OCI-LY1 (cell line): ENCODE measurements around the gene HIRIP3.

Source experiments
- H2AFZ ChIP-seq: fragments of 200-600 bp; sonication (generic), shearing (Covaris generic); 2 replicates; pipeline ENCODE4 v1.6.0; 2014; ENCODE audit warnings: antibody characterized with exemption, mild to moderate bottlenecking, low read length
- H3F3A ChIP-seq: fragments of 200-600 bp; sonication (generic), shearing (Covaris generic); 2 replicates; pipeline ENCODE4 v1.6.0; 2014; ENCODE audit warnings: mild to moderate bottlenecking, antibody characterized with exemption, low read length, moderate library complexity; ENCODE audit not compliant: insufficient read depth
- H3K27ac ChIP-seq: fragments of 200-600 bp; sonication (generic); 2 replicates; pipeline ENCODE4 v1.5.1; 2014; ENCODE audit warnings: low read length, mixed run types, mild to moderate bottlenecking, low read depth; ENCODE audit not compliant: poor library complexity, severe bottlenecking
- H3K27me3 ChIP-seq: fragments of 200-600 bp; sonication (generic); 2 replicates; pipeline ENCODE4 v1.6.0; 2014; ENCODE audit warnings: antibody characterized with exemption, mild to moderate bottlenecking, low read length, moderate library complexity; ENCODE audit not compliant: insufficient read depth
- H3K36me3 ChIP-seq: fragments of 200-600 bp; sonication (generic); 2 replicates; pipeline ENCODE4 v1.6.1; 2014; ENCODE audit warnings: mild to moderate bottlenecking, antibody characterized with exemption, low read length, moderate library complexity, mixed read lengths; ENCODE audit not compliant: insufficient read depth
- H3K4me1 ChIP-seq: fragments of 200-600 bp; sonication (generic); 2 replicates; pipeline ENCODE4 v1.5.1; 2014; ENCODE audit warnings: mild to moderate bottlenecking, low read length, moderate library complexity; ENCODE audit not compliant: insufficient read depth, severe bottlenecking
- H3K4me2 ChIP-seq: fragments of 200-600 bp; sonication (generic), shearing (Covaris generic); 2 replicates; pipeline ENCODE4 v1.6.1; 2014; ENCODE audit warnings: low read length
- H3K4me3 ChIP-seq: fragments of 200-600 bp; sonication (generic); 2 replicates; pipeline ENCODE4 v1.5.1; 2014; ENCODE audit warnings: low read length, low read depth, mild to moderate bottlenecking, mixed read lengths; ENCODE audit not compliant: poor library complexity, severe bottlenecking
- H3K79me2 ChIP-seq: fragments of 200-600 bp; shearing (Covaris generic); 2 replicates; pipeline ENCODE4 v1.6.1; 2016; ENCODE audit warnings: mixed run types, low read length, mixed read lengths; ENCODE audit not compliant: insufficient read depth
- H3K9ac ChIP-seq: fragments of 200-600 bp; sonication (generic), shearing (Covaris generic); 2 replicates; pipeline ENCODE4 v1.6.1; 2014; ENCODE audit warnings: mild to moderate bottlenecking, low read length, mixed read lengths
- H3K9me2 ChIP-seq: fragments of 200-600 bp; sonication (generic), shearing (Covaris generic); 2 replicates; pipeline ENCODE4 v1.6.1; 2014; ENCODE audit warnings: low read depth, mild to moderate bottlenecking, low read length, mixed read lengths
- H3K9me3 ChIP-seq: fragments of 200-600 bp; shearing (Covaris generic); 2 replicates; pipeline ENCODE4 v1.6.1; 2014; ENCODE audit warnings: low read length, mixed read lengths
- H4K20me1 ChIP-seq: fragments of 200-600 bp; sonication (generic), shearing (Covaris generic); 2 replicates; pipeline ENCODE4 v1.6.0; 2016; ENCODE audit warnings: mild to moderate bottlenecking, low read length; ENCODE audit not compliant: insufficient read depth
- EZH2 ChIP-seq: fragments of 200-600 bp; sonication (generic), shearing (Covaris generic); IDR thresholded peaks from 2 replicates; pipeline ENCODE4 v1.8.0; 2017; ENCODE audit warnings: borderline replicate concordance, mixed run types, mild to moderate bottlenecking, antibody characterized with exemption, low read length, moderate library complexity, mixed read lengths
- TF ChIP-seq, protein P1 (sequence below): fragments of 200-600 bp; sonication (generic), shearing (Covaris generic); IDR thresholded peaks from 2 replicates; pipeline ENCODE4 v1.5.1; 2017; ENCODE audit warnings: mild to moderate bottlenecking, antibody characterized with exemption, low read length, moderate library complexity, mixed read lengths

The HIRIP3 gene

DNA sequence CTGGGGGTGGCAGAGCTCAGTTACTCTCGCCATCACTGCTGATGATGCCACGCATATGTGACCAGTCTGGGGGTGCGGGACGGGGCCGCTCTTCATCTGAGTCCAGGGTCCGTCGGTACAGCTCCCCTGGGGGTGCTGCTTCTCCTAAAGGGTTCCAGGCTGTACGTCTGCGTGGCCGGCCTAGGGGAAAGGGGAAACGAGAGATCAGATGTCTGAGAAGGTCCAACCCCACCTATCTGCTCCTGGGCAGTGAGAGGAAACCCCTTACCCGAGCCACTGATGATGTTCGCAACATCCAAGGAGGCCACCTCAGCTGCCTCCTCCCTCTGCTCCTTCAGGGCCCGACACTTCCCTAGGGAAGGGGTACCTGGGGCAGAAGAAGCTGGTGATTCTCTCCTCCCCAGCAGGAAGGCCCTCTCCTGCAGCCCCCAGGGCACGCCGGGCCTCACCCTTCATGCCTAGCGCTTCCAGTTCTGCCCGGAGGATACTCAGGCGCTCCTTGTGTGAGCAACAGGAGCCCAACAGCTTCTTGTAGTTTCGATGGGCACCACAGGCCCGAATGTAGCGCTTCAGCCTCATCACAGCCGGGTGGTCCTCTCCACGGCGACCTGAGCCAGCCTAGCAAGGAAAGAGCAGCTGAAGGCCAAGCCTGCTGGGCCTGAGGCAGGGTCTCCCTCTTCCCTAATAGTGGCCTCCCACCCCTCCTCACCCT, 2.1 kb downstream of the HIRIP3 start:
- peaks cover 27% of the 10 kb centered on the region for H3K4me1 ChIP-seq
- no peaks in the 10 kb centered on the region for H4K20me1 ChIP-seq

DNA sequence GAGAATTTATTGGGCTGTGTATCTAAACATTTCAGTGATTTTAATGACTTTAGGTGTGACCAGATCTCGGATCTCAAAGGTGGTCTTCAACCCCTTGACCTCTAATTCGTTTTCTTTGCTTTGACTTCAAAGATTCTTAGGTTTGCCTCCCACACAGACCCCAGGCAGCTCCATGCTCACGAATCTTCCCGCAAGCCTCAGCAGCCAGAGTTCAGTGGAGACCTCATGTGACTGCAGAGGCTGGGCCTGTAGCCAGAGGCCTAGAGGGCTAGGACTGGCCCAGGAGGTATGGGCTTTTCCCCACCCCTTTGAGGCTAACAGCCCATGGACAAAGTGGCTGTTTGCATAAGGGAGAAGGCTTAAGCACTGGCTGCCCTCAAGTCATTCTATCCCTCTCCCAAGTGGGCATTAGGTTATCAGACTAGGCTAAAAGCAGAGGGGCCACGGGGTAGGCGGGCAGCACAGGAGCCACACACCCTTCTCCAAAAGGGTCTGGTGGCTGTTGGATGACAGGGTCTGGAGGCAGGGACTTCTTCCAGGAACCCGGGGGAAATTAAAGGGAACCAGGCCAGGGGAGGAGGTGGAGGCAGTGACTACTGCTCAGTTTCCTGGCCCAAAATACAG, 3.0 kb downstream of the HIRIP3 start:
- Histone ChIP-seq H4K20me1 (no peaks in the 10 kb centered on the region), H3K27ac (no peak overlapping the region), H3F3A (no peaks in the 10 kb centered on the region), H3K79me2 (no peaks in the 10 kb centered on the region), H3K4me2 (no peak overlapping the region), H2AFZ (no peak overlapping the region), H3K9ac (no peak overlapping the region), H3K9me3 (no peaks in the 10 kb centered on the region), H3K9me2 (no peaks in the 10 kb centered on the region), H3K27me3 (no peaks in the 10 kb centered on the region), H3K36me3 (peaks cover 64% of the 10 kb centered on the region), H3K4me3 (no peak overlapping the region), H3K4me1 (peaks cover 27% of the 10 kb centered on the region)
- TF ChIP-seq, protein P1, sequence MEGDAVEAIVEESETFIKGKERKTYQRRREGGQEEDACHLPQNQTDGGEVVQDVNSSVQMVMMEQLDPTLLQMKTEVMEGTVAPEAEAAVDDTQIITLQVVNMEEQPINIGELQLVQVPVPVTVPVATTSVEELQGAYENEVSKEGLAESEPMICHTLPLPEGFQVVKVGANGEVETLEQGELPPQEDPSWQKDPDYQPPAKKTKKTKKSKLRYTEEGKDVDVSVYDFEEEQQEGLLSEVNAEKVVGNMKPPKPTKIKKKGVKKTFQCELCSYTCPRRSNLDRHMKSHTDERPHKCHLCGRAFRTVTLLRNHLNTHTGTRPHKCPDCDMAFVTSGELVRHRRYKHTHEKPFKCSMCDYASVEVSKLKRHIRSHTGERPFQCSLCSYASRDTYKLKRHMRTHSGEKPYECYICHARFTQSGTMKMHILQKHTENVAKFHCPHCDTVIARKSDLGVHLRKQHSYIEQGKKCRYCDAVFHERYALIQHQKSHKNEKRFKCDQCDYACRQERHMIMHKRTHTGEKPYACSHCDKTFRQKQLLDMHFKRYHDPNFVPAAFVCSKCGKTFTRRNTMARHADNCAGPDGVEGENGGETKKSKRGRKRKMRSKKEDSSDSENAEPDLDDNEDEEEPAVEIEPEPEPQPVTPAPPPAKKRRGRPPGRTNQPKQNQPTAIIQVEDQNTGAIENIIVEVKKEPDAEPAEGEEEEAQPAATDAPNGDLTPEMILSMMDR: no peak
- TF ChIP-seq EZH2: no peak

More for the DNA sequence above, 2.1 kb downstream of the HIRIP3 start:
- H3F3A ChIP-seq: no peaks in the 10 kb centered on the region
- H3K9me3 ChIP-seq: no peaks in the 10 kb centered on the region
- peak overlapping the region; percentile 89 for H3K27ac ChIP-seq
- no peaks in the 10 kb centered on the region for H3K27me3 ChIP-seq
- TF ChIP-seq, protein P1: no peak
- TF ChIP-seq EZH2: no peak
- no peak overlapping the region for H3K4me3 ChIP-seq
- no peaks in the 10 kb centered on the region for H3K79me2 ChIP-seq
- no peak overlapping the region for H2AFZ ChIP-seq
- no peak overlapping the region for H3K9ac ChIP-seq
- H3K9me2 ChIP-seq: no peaks in the 10 kb centered on the region
- H3K36me3 ChIP-seq: peaks cover 62% of the 10 kb centered on the region
- H3K4me2 ChIP-seq: no peak overlapping the region

DNA sequence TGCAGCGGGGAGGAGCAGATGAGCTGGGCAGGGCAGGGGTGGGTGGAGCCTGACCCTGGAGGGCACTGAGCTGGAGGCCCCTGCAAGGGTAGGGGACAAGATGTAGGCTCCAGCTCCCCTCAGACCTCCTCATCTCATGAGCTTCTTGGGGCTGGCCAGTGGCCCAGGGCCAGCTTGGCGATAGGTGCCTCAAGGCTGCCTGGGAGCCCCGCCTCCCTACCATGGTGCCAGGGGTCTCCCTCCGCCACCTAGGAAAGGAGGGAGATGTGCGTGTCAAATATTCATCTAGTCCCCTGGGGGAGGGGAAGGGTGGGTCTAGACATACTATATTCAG, 3.9 kb downstream of the HIRIP3 start:
- H4K20me1 ChIP-seq: no peaks in the 10 kb centered on the region
- H3K27ac ChIP-seq: no peak overlapping the region
- H3K9me3 ChIP-seq: no peaks in the 10 kb centered on the region
- no peak overlapping the region for H3K4me2 ChIP-seq
- peaks cover 68% of the 10 kb centered on the region for H3K36me3 ChIP-seq
- H3K4me1 ChIP-seq: peaks cover 19% of the 10 kb centered on the region
- TF ChIP-seq EZH2: no peak
- TF ChIP-seq, protein P1: no peak
- no peak overlapping the region for H3K4me3 ChIP-seq
- no peak overlapping the region for H3K9ac ChIP-seq
- H3K79me2 ChIP-seq: no peaks in the 10 kb centered on the region
- no peaks in the 10 kb centered on the region for H3K27me3 ChIP-seq
- no peaks in the 10 kb centered on the region for H3F3A ChIP-seq
- H3K9me2 ChIP-seq: no peaks in the 10 kb centered on the region
- H2AFZ ChIP-seq: no peak overlapping the region
